Ishikawa (cell line): ENCODE results near the gene ACAD8.

ENCODE experiments used
- CEBPB ChIP-seq: IDR thresholded peaks from 2 replicates; pipeline ENCODE4 v1.6.1; 2012
- CREB1 ChIP-seq: IDR thresholded peaks from 2 replicates; pipeline ENCODE4 v1.6.1; 2012; ENCODE audit warnings: low read depth
- EGR1 ChIP-seq: IDR thresholded peaks from 2 replicates; pipeline ENCODE4 v1.6.1; 2012
- EP300 ChIP-seq: IDR thresholded peaks from 2 replicates; pipeline ENCODE4 v1.6.1; 2012; ENCODE audit warnings: borderline replicate concordance
- FOXM1 ChIP-seq: IDR thresholded peaks from 2 replicates; pipeline ENCODE4 v1.6.1; 2012; ENCODE audit warnings: low read depth, borderline replicate concordance
- MAX ChIP-seq: IDR thresholded peaks from 2 replicates; pipeline ENCODE4 v1.6.1; 2012
- NFIC ChIP-seq: IDR thresholded peaks from 2 replicates; pipeline ENCODE4 v1.6.1; 2012
- RAD21 ChIP-seq: IDR thresholded peaks from 2 replicates; pipeline ENCODE4 v1.6.1; 2012; ENCODE audit warnings: low read depth
- REST ChIP-seq: IDR thresholded peaks from 2 replicates; pipeline ENCODE4 v1.6.1; 2012; ENCODE audit warnings: low read depth, mild to moderate bottlenecking
- TAF1 ChIP-seq: IDR thresholded peaks from 2 replicates; pipeline ENCODE4 v1.6.1; 2012; ENCODE audit warnings: low read depth, mild to moderate bottlenecking
- TCF12 ChIP-seq: IDR thresholded peaks from 2 replicates; pipeline ENCODE4 v1.6.1; 2012; ENCODE audit warnings: low read depth
- TEAD4 ChIP-seq: IDR thresholded peaks from 2 replicates; pipeline ENCODE4 v1.6.1; 2012
- USF1 ChIP-seq: IDR thresholded peaks from 2 replicates; pipeline ENCODE4 v1.6.1; 2012
- YY1 ChIP-seq: IDR thresholded peaks from 2 replicates; pipeline ENCODE4 v1.6.1; 2012; ENCODE audit warnings: low read depth
- ZBTB7A ChIP-seq: IDR thresholded peaks from 2 replicates; pipeline ENCODE4 v1.6.1; 2012; ENCODE audit warnings: low read depth

ACAD8 gene

GRCh38 chr11:134248910-134249480 lies 4.4 kb upstream of the ACAD8 start:
- TF ChIP-seq EGR1 (no peak), MAX (no peak), TAF1 (no peak), YY1 (no peak), TCF12 (no peak), FOXM1 (no peak), USF1 (no peak)

GRCh38 chr11:134250246-134250645 lies 3.1 kb upstream of the ACAD8 start:
- TF ChIP-seq CREB1 (no peak), NFIC (no peak), EGR1 (no peak), TEAD4 (no peak), FOXM1 (no peak), YY1 (no peak), USF1 (no peak), RAD21 (no peak), TAF1 (no peak), CEBPB (no peak), MAX (no peak), EP300 (no peak), REST (no peak), TCF12 (no peak), ZBTB7A (no peak)

- no peak for TF ChIP-seq TCF12
- TF ChIP-seq CREB1: no peak
These were observed 2.7 kb upstream of the ACAD8 start for GRCh38 chr11:134250675-134251074.

- TF ChIP-seq CEBPB (no peak), EGR1 (no peak), REST (peak; percentile 53; the same call in 1 of the 2 replicates), TEAD4 (no peak), YY1 (peak; percentile 8; the same call in 1 of the 2 replicates), EP300 (no peak), MAX (no peak), NFIC (no peak)
These were observed 801 bp upstream of the ACAD8 start for GRCh38 chr11:134252346-134253187.

- TF ChIP-seq CEBPB (no peak), NFIC (no peak), EGR1 (no peak), EP300 (no peak), TAF1 (no peak), TEAD4 (no peak), YY1 (no peak), REST (no peak), USF1 (no peak), ZBTB7A (no peak), FOXM1 (no peak), CREB1 (no peak), RAD21 (no peak), TCF12 (no peak), MAX (no peak)
These were observed 1.2 kb downstream of the ACAD8 start for GRCh38 chr11:134254433-134255183.
